GM19324 (cell line): ENCODE measurements around the gene ARL10.

Experiments
- ATAC-seq: cut with Tn5 transposase; IDR thresholded peaks from one replicate; pipeline ENCODE4 v1.9.1; 2021; ENCODE audit warnings: mild to moderate bottlenecking, moderate library complexity; ENCODE audit not compliant: unreplicated experiment, low FRiP score

Gene ARL10

DNA sequence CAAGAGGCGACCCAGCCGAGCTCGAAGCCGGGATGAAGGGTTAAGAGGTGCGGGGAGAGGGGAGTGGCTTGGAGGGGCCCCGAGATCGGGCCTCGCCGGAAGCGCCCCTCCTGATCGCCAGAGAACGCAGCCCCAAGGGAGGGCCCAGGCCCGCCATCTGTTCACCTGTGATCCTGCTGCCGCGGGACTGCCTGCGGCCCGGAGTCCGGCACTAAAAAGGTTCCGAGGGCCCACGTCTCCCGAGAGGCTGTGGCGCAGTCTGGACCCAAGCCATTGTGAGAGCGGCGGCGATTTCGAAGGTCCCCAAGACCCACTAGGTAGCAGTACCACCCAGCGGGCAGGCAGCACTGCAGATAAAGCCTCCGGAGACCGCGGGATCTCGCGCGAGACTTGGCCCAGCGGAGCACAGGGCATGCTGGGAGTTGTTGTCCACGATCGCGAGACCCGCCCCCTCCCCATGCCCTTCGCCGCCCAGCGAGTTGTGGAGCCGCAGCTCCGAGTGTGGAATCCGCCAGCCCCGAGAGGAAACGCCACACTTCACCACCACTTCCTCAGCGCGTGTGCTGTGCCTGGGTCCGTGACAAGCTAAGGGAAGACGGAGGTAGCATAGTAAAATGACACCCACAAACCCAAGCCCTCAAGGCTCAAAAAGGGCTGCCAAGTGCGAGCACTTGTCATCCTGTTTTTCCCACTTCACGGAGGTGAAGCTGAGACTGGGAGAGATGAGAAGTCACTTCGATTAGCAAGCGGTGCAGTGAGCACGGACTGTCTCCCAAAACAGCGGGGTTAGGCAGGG is 3.7 kb upstream of the ARL10 start, which contains the start of gene KIAA1191:
Gene KIAA1191, minus strand, starts transcription at position 328 of the 796 bp plus-strand sequence. CDS start 2,256 bp downstream, outside the sequence.
- ATAC-seq = peak; percentile 90

- peak; percentile 1 for ATAC-seq
These were observed 3.1 kb upstream of the ARL10 start for GRCh38 chr5:176362233-176362490.

GRCh38 chr5:176364765-176365350 is 429 bp upstream of the ARL10 start:
- no peak for ATAC-seq

DNA sequence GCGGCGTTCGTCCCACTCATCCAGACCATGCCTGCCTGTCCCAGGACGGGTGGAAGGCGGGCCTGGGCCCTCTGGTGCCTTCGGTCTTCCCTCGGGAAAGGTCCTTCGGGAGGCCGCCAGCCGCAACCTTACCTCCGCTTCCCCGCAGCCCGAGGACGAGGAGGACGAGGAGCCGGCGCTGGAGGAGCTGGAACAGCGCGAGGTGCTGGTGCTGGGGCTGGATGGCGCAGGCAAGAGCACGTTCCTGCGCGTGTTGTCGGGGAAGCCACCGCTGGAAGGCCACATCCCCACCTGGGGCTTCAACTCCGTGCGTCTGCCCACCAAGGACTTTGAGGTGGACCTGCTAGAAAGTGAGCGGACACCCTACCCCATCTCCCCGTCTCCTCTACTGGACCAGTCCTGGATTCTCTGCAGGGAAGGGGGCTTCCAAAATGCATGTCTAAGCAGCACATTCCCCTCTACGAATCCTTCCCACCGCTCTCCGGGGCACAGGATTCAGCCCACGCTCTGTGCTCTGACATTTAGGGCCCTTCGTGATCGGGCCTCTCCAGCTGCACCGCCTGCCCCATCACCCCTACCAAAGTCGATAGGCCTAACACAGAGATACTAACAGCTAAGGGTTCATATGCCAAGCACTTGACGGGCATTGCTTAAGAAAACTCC is 1.1 kb downstream of the ARL10 start:
- ATAC-seq = no peak

DNA sequence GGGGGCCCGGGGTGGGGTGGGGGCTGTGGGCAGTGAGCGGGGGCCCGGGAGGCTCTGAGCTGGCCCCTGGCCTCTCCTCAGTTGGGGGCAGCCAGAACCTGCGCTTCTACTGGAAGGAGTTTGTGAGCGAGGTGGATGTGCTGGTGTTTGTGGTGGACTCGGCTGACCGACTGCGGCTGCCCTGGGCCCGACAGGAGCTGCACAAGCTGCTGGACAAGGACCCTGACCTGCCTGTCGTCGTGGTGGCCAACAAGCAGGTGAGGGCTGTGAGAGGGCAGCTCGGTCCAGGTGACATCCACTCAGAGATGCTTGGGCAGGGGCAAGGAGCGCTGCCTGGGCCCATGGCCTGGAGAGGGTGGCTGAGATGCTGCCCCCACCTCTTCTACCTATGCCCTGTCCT is 3.4 kb downstream of the ARL10 start:
- ATAC-seq = no peak

DNA sequence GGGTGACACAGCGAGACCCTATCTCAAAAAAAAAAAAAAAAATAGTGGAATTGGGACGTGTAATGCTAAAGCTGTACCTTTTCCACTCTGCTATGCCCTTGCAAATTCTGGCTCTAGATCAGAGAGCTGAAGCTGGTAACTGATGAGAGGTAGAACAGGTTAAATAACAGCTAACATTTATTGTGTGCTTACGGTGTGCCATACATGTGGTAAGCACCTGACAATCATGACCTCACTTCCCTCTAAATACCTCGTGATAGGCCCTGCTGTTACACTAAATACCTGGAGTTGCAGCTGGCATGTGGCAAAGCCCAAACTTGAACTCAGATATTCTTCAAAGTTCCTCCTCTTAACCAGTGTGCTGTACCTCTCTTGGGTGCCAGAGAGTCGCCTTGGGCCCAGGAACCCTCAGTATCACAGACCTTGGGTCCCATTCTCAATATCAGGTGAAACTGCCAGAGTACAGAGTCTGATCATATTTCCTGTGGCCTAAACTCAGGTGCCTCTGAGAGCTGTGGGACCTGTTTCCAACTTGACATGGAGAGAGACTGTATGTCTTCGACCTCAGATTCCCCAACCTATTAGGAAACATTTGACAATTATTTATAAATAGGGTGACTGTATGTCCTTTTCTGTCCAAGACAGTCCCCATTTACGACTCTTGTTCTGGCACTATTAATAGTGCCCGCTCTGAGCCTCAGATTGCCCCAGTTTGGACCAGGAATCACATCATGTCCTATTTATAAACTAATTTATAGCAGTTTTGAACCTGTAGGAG is 4.8 kb downstream of the ARL10 start:
- ATAC-seq = no peak

DNA sequence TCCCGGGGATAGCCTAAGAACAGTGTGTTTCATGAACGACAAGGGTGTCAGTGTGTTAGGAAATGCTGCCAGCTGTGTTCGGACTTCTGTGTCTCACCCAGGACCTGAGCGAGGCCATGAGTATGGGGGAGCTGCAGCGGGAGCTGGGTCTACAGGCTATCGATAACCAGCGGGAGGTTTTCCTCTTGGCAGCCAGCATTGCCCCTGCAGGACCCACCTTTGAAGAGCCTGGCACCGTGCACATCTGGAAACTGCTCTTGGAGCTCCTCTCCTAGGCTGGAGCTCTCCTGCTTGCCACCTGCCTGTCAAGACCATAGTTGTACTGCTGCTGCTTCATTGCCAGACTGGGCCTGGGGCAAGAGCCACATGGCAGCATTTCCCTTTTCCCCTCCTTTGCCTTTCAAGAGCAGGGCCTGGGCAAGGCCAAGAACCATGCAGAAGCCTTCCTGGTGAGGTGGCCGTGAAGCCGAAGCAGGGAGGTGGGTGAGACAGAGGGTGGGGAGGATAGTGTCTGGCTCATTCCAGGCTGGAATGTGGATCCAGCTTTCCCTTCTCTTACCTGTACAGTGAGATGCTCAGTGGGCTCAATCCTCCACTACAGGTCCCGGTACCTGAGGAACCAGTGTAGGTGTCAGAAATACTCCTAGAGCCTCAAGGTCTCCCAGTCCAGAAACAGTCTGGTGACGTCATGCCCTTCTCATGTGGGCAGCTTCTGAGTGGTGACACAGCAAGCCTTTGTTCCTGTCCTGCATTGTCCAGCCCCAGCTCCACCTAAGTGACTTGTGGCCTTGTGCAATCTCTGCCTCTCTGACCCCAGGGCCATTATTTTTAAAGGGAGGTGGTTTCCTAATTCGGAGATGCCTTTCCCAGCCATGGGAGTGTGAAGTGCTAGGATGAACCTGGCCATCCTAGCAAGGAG is 6.6 kb downstream of the ARL10 start:
- ATAC-seq = no peak

GRCh38 chr5:176373100-176373818 is 8.0 kb downstream of the ARL10 start:
- ATAC-seq = no peak

- ATAC-seq = peak; percentile 58
These were observed 14.6 kb downstream of the ARL10 start for GRCh38 chr5:176379881-176380280.

GRCh38 chr5:176381423-176381822 is 16.1 kb downstream of the ARL10 start:
- no peak for ATAC-seq

DNA sequence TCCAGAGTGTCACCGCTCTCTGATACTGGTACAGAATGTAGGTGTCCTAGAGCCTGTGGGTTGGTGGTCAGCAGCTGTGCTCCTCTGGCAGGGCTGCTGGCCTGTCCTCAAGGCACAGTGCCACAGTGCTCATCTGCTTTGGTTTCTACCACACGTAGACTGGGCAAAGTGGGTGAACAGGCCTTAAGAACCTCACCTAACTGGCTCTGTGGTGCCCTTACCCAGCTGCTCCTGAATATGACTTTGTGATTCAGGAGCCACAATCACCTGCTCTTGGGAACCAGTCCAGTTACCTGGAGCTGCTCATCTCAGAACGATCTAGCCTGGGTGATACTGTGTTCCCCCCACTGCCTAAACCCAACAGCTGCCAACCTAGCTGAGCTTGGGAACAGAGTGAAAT is 16.7 kb downstream of the ARL10 start:
- ATAC-seq = no peak

DNA sequence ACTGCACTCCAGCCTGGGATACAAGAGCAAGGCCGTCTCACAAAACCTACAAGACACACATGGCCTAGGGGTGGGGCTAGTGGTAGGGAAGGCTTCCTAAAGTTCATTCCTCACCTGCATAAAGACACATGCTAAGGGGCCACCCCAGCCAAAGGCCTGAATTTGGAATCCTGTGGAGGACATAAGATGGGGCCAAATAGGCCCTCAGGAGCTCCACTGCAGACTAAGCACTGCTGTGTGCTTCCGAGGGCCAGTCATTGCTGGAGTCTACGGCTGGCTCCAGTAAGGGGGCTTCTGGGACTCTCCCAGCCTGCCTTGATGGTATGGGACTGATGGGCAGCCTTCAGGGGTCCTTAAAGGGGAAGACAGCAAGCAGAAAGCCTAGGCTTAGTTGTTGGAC is 17.4 kb downstream of the ARL10 start:
- ATAC-seq = no peak

DNA sequence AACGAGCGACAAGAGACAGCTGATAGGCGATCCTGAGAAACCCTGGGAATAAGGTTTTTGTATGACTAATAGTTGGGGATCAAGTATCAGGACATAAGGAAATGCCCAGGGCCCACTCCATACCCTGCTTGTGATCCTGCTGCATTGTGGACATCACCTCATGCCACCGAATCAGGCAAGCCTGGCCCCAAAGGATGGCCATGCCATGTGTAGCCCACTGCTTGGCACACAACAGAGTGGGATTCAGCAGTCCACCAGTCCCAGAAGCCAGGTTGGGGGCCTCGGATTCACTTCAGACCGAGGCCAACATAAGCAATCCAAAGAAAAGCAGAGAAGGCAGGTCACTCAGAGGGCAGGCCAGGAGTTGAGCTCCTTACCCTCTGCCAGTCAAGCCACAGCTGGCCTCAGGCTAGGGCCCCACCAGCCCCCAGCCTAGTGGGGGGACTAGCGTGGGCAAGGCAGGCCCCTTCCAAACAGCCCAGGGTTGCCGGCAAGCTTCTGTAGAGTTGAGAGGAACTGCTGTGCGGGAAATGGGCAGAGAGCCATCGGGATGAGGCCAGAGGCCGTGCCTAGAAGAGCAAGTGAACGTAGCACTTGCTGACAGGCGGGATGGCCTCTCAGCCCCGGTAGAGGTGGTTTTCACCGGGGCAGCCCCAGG is 18.1 kb downstream of the ARL10 start:
- ATAC-seq = no peak

DNA sequence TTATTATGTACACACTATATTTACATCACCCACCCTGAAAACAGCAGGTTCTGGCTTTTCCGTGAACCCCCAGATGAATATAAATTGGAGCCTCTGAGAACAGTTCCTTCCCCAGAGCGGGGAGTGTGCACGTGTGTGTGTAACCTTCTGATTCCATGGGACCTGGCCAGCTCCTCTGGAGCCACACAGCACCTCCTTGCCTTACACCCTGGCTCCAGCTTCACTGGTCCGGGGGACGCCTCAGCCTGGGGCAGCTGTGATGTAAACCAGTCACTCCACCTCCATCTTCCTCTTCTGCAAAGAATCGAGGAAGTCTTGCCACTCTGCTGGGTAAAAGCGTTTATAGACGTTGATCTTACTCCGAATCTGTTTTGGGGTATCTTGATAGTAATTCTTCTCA is 18.7 kb downstream of the ARL10 start:
- no peak for ATAC-seq

GRCh38 chr5:176384366-176384930 is 19.2 kb downstream of the ARL10 start:
- ATAC-seq = no peak

GRCh38 chr5:176384991-176385390 is 19.7 kb downstream of the ARL10 start:
- ATAC-seq = no peak

GRCh38 chr5:176386491-176386890 is 21.2 kb downstream of the ARL10 start:
- ATAC-seq = no peak

DNA sequence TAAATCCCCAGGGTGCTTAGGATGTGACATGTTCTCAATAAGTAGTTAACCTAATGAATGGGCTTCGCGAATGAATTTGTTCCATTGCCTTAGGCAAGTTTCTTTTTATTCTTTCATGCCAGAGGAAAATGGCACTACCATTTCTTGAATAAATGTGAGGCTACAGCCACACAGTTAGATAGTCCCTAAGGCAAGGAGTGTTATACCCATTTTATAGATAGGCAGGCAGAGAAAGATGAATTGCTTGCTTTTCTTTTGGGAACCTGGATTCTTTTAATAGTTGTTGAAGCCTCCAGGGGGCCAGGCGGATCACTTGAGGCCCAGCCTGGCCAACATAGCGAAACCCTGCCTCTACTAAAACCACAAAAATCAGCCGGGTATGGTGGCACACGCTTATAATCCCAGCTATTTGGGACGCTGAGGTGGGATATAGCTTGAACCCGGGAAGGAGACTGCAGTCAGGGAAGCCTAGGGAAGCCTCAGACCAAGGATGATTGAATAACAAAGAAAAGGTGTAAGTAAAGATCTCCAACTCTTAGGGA is 22.2 kb downstream of the ARL10 start:
- ATAC-seq = no peak
